GM18526 (cell line): ENCODE measurements around the gene TAF11L7.
"Not testable (repeated sequence)": the region's sequence is repeated elsewhere in the genome, so short reads cannot be mapped to it uniquely, and the experiment has no call there.

ENCODE experiments used
- POLR2A ChIP-seq: IDR thresholded peaks from 3 replicates; pipeline ENCODE4 v1.6.1; 2011; ENCODE audit not compliant: insufficient read length; ENCODE audit errors: extremely low read depth

The TAF11L7 gene

DNA sequence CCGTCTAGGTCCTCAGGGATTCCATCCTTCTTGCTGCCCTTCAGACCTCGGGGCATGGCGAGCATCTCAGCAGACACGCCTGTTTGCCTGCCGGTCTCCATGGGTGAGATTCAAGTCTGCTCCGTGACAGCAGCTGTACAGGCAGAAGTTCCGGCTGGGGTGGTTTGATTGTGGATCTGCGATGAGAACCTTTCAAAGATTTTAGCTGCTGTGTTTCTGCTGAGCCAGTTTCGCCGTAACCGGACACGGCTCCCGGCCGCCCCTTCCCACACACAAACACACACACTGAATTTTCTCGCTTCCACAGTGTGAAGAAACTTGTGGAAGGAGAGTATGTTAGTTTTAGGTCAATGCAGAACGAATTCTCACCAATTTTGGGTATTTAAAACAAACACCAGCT lies at the start of gene TAF11L7:
TSS of gene TAF11L7 (minus strand) at position 101 of the 400 bp plus-strand sequence.
- TF ChIP-seq POLR2A: not testable (repeated sequence)

DNA sequence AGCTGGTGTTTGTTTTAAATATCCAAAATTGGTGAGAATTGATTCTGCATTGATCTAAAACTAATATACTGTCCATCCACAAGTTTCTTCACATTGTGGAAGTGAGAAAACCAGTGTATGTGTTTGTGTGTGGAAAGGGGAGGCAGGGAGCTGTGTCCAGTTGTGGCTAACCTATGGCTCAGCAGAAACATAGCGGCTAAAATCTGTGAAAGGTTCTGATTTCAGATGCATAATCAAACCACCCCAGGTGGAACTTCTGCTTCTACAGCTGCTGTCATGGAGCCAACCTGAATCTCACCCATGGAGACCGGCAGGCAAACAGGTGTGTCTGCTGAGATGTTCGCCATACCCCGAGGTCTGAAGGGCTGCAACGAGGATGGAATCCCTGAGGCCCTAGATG lies 48.6 kb upstream of the TAF11L7 start, which contains the start of gene TAF11L14:
TSS of gene TAF11L14 (plus strand) at position 301 of the 400 bp plus-strand sequence.
- TF ChIP-seq POLR2A: no peak

DNA sequence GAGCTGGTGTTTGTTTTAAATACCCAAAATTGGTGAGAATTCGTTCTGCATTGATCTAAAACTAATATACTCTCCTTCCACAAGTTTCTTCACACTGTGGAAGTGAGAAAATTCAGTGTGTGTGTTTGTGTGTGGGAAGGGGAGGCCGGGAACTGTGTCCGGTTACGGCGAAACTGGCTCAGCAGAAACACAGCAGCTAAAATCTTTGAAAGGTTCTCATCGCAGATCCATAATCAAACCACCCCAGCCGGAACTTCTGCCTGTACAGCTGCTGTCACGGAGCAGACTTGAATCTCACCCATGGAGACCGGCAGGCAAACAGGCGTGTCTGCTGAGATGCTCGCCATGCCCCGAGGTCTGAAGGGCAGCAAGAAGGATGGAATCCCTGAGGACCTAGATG lies 46.2 kb upstream of the TAF11L7 start, which contains the start of gene TAF11L13:
TSS of gene TAF11L13 (plus strand) at position 301 of the 400 bp plus-strand sequence.
- TF ChIP-seq POLR2A: not testable (repeated sequence)

DNA sequence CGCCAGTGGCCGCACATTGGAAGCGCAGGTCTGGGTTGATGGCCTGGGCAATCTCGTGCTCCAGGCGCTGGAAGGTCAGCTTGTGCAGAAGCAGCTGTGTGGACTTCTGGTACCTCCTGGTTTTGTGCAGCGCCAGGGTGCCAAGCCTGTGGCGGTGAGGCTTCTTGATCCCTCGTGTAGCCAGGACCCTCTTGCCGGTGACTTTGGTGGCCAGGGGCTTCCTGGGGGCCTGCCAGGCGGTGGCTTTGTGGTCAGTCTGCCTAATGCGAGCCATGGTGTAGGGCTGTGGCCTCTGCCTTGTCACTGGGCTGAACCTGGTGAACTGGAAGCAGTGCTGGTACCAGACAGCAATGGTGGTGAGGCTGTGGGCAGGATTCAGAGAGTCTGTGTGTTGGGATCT lies 40.1 kb upstream of the TAF11L7 start:
- TF ChIP-seq POLR2A: no peak

DNA sequence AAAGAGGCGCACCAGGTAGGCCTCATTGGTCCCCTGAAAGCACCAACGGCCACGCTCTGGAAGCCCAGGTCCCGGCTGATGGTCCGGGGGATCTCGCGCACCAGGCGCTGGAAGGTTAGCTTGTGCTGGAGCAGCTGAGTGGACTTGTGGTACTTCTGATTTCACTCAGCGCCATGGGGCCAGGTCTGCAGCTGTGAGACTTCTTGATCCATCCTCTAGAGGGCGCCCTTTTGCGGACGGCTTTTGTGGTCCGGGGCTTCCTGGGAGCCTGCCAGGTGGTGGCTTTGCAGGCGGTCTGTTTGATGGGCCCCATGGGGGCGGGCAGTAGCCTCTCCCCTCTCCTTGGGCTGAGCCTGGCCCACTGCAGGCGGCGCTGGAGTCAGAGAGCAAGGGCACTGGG lies 35.1 kb upstream of the TAF11L7 start:
- no peak for TF ChIP-seq POLR2A

DNA sequence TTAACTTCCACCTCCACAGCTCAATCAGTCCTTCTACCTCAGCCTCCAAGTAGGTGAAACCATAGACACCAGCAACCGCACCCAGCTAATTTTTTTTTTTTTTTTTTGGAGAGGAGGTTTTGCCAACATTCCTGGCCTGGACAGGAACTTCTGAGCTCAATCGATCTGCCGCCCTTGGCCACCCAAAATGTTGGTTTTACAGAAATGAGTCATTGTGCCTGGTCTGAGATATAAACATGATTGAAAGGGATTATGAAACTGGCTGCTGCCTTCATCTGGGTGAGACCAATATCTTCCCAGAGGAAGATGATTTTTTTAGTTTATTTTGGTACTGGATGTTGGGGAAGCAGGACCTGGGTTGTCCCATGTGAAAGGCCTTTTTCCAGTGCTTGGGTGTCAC lies 33.8 kb upstream of the TAF11L7 start:
- TF ChIP-seq POLR2A: no peak

DNA sequence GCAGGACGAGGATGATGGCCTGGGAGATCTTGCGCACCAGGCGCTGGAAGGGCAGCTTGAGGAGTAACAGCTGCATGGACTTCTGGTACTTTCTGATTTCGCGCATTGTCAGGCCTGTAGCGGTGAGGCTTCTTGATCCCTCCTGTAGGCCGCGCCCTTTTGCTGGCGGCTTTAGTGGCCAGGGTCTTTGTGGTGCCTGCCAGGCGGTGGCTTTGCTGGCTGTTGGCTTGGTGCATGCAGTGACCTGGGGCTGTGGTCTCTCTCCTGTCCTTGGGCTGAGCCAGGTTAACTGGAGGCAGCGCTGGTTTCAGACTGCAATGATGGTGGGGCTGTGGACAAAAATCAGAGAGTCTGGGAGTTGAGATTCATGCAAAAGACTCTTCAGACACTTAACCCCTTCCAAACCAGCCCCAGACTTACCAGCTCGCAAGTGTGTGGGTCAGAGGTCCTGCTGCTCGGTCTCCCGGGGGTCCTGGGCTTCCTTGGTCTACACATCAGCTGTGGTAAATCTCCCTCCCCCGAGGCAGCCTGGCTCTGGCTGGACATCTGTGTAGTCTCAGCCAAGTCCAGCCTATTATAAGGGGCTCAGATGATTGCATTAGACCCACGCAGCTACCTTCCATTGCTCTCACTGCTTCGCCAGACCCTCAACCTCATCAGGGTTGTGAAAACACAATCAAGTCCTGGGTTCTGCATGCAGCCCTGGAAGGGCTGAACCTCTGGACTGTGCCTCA lies 29.5 kb upstream of the TAF11L7 start:
- TF ChIP-seq POLR2A: no peak

DNA sequence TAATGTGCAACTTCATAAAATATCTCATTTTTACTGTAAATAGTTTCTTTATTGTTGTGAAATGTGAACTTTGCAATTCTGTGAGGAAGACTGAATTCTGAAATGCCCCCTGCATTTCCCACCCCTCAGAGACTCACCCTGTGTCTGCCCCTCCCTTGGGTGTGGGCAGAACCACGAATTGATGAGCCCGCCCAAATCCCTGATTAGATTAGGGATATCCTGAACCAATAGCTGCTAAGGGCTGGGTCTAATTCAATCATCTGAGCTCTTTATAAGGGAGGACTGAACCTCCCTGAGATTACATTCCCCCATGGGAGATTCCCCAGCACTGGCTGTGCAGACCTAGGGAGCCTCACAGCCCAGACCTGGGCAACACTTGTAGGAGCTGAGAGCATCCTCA lies 24.5 kb upstream of the TAF11L7 start, which contains the start of gene TAF11L12:
TSS of gene TAF11L12 (plus strand) at position 301 of the 400 bp plus-strand sequence.
- not testable (repeated sequence) for TF ChIP-seq POLR2A

DNA sequence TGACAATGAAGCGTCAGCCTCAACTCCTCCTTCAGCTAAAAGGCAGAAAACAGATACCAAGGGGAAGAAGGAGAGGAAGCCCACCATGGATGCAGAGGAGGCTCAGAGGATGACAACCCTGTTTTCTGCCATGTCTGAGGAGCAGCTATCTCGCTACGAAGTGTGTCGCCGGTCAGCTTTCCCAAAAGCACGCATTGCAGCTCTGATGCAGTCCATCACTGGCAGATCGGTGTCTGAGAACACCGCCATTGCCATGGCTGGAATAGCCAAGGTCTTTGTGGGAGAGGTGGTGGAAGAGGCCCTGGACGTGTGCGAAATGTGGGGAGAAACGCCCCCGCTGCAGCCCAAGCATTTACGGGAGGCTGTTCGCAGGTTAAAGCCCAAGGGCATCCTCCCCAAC lies 19.4 kb upstream of the TAF11L7 start:
- no peak for TF ChIP-seq POLR2A

DNA sequence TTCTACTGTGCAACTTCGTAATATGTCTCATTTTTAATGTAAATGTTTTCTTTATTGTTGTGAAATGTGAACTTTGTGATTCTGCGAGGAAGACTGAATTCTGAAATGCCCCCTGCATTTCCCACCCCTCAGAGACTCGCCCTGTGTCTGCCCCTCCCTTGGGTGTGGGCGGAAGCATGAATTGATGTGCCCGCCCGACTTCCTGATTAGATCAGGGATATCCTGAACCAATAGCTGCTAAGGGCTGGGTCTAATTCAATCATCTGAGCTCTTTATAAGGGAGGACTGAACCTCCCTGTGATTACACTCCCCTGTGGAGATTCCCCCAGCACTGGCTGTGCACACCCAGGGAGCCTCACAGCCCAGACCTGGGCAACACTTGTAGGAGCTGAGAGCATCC lies 18.3 kb upstream of the TAF11L7 start, which contains the start of gene TAF11L11:
TSS of gene TAF11L11 (plus strand) at position 304 of the 400 bp plus-strand sequence.
- TF ChIP-seq POLR2A: not testable (repeated sequence)

DNA sequence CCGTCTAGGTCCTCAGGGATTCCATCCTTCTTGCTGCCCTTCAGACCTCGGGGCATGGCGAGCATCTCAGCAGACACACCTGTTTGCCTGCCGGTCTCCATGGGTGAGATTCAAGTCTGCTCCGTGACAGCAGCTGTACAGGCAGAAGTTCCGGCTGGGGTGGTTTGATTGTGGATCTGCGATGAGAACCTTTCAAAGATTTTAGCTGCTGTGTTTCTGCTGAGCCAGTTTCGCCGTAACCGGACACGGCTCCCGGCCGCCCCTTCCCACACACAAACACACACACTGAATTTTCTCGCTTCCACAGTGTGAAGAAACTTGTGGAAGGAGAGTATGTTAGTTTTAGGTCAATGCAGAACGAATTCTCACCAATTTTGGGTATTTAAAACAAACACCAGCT lies 12.2 kb upstream of the TAF11L7 start, which contains the start of gene TAF11L10:
TSS of gene TAF11L10 (minus strand) at position 101 of the 400 bp plus-strand sequence.
- TF ChIP-seq POLR2A: not testable (repeated sequence)

DNA sequence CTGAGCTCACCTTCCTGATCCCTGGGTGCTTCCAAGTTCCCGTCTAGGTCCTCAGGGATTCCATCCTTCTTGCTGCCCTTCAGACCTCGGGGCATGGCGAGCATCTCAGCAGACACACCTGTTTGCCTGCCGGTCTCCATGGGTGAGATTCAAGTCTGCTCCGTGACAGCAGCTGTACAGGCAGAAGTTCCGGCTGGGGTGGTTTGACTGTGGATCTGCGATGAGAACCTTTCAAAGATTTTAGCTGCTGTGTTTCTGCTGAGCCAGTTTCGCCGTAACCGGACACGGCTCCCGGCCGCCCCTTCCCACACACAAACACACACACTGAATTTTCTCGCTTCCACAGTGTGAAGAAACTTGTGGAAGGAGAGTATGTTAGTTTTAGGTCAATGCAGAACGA lies 8.7 kb upstream of the TAF11L7 start, which contains the start of gene TAF11L9:
TSS of gene TAF11L9 (minus strand) at position 140 of the 400 bp plus-strand sequence.
- not testable (repeated sequence) for TF ChIP-seq POLR2A

DNA sequence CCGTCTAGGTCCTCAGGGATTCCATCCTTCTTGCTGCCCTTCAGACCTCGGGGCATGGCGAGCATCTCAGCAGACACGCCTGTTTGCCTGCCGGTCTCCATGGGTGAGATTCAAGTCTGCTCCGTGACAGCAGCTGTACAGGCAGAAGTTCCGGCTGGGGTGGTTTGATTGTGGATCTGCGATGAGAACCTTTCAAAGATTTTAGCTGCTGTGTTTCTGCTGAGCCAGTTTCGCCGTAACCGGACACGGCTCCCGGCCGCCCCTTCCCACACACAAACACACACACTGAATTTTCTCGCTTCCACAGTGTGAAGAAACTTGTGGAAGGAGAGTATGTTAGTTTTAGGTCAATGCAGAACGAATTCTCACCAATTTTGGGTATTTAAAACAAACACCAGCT lies 5.3 kb upstream of the TAF11L7 start, which contains the start of gene TAF11L8:
TSS of gene TAF11L8 (minus strand) at position 101 of the 400 bp plus-strand sequence.
- TF ChIP-seq POLR2A: not testable (repeated sequence)
